ENCODE data around the gene MIDN.

GRCh38 chr19:1288226-1288612 lies 39.8 kb downstream of the MIDN start:
- no peak for TF ChIP-seq EZH2 (IDR thresholded peaks at IDR 0.05; ENCODE audit: insufficient read depth, poor library complexity, severe bottlenecking)
- no peak for TF ChIP-seq EZH2phosphoT487 (IDR thresholded peaks at IDR 0.05; ENCODE audit: insufficient read depth, low read depth)

All from GM23248 (cell line).